ENCODE results near the gene DRD3. TPM values are rescaled to one million over a fixed set of nuclear protein-coding genes. Genes with fewer than 3 reads are reported as not detected.
A peak's percentile ranks its signal among the peaks of the same experiment; 100 is the strongest.

The DRD3 gene
- total and polyA plus RNA-seq, 7 donors = not detected

DNA sequence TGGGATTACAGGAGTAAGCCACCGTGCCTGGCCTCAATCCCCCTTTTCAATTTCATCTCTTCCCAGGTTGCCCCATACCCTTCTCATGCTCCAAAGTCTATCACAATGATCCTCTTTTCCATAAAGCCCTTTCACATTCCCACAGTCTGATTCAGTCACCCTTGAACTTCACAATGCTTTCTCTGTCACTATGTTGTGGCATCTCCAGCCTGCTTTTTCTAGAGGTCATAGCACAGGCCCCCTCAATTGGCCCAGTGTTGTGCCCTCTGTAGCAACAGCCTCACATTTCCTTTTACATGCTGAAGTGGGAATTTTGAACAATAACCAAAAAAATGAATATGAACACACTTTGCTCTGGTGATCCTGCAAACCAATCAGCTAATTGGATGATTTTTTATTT lies 21.5 kb downstream of the DRD3 start:
- no peak overlapping the region for H3K4me3 ChIP-seq
- H3K36me3 ChIP-seq (ENCODE audit: insufficient read depth in 1 of 2, low read depth in 1 of 2) = no peaks in the 10 kb centered on the region
- peaks cover 0 to 3% (median 0%) of the 10 kb centered on the region in 3 donors for H3K27me3 ChIP-seq (ENCODE audit: insufficient read depth in 3 of 3, low read length in 2 of 3)
- ATAC-seq = no peak
- H3K4me1 ChIP-seq = peaks cover 7% of the 10 kb centered on the region
- DNase-seq = no peak
- intact Hi-C loops (cut with DNase I) = loop anchor here in 1 of 2 donors (10.0 kb wide), 1 partner anchor 917 kb away; no protein-coding TSS in a partner anchor
- 83 to 95% (median 93%) methylated on average over 1 of the region's 1 CpG for WGBS, 3 donors
- no peaks in the 10 kb centered on the region for H3K9me3 ChIP-seq
- no peak overlapping the region for H3K27ac ChIP-seq
- TF ChIP-seq, protein P1, sequence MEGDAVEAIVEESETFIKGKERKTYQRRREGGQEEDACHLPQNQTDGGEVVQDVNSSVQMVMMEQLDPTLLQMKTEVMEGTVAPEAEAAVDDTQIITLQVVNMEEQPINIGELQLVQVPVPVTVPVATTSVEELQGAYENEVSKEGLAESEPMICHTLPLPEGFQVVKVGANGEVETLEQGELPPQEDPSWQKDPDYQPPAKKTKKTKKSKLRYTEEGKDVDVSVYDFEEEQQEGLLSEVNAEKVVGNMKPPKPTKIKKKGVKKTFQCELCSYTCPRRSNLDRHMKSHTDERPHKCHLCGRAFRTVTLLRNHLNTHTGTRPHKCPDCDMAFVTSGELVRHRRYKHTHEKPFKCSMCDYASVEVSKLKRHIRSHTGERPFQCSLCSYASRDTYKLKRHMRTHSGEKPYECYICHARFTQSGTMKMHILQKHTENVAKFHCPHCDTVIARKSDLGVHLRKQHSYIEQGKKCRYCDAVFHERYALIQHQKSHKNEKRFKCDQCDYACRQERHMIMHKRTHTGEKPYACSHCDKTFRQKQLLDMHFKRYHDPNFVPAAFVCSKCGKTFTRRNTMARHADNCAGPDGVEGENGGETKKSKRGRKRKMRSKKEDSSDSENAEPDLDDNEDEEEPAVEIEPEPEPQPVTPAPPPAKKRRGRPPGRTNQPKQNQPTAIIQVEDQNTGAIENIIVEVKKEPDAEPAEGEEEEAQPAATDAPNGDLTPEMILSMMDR (IDR thresholded peaks at IDR 0.05) = no peak

DNA sequence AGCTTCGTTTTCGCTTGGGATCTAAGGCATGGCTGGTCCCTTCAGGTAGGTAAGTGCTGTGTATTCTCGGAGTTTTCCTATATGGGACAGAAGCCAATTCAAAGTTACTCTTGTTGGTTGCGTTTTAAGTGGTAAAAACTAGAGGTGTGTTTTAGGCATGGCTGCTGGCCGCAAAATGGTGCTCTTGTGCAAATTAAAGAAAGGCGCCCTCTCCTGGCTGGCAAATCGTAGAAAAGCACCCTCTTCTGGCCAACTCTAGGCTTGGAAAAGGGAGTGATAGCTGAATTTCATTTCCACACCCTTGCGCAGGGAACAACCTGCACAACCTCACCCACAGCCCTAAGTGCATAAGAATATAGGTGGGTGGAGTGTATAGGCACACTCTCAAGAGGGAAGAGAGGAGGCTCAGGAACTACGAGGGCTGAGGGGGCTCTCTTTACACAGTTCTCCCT lies 23.5 kb downstream of the DRD3 start:
- TF ChIP-seq, protein P1 (IDR thresholded peaks at IDR 0.05) = peak; percentile 21
- Histone ChIP-seq H3K27me3 (ENCODE audit: insufficient read depth in 3 of 3, low read length in 2 of 3) (peaks cover 0 to 3% (median 0%) of the 10 kb centered on the region in 3 donors), H3K9me3 (no peaks in the 10 kb centered on the region), H3K4me3 (no peak overlapping the region), H3K36me3 (ENCODE audit: insufficient read depth in 1 of 2, low read depth in 1 of 2) (no peaks in the 10 kb centered on the region), H3K4me1 (peaks cover 7% of the 10 kb centered on the region), H3K27ac (no peak overlapping the region)
- ATAC-seq = no peak
- intact Hi-C loops (cut with DNase I) = loop anchor here in 1 of 2 donors (10.0 kb wide), 1 partner anchor 919 kb away; no protein-coding TSS in a partner anchor
- no peak for DNase-seq
- 67 to 76% (median 71%) methylated on average over 9 of the region's 9 CpGs for WGBS, 3 donors

DNA sequence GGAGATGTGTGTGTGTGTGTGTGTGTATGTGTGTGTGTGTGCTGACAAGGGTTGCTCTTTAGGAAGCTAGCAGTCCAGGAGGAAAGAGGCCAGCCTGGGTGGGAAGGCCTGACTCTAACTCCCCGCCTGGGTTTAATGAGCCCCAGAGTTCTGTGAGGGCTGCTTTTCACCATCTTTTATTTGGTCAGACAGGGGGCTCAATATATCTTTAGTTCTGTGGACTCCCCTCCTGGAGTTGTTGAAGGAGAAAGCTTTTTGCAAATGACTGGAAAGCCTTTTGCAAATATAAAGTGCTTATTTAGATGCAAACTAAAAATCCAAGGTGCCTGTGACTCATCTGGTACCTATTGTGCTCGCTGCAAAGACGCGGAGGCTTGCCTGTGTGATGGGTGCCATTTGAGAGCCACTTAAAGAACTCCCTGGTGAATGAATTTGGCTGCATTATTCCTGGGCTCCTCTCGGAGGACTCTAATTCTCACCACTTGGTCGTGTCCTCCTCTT lies 24.5 kb downstream of the DRD3 start:
- intact Hi-C loops (cut with DNase I) = loop anchor here in 1 of 2 donors (10.0 kb wide), 1 partner anchor 920 kb away; no protein-coding TSS in a partner anchor
- no peak overlapping the region for H3K27ac ChIP-seq
- H3K36me3 ChIP-seq (ENCODE audit: insufficient read depth in 1 of 2, low read depth in 1 of 2) = no peaks in the 10 kb centered on the region
- H3K4me1 ChIP-seq = peaks cover 7% of the 10 kb centered on the region
- peaks cover 0 to 3% (median 0%) of the 10 kb centered on the region in 3 donors for H3K27me3 ChIP-seq (ENCODE audit: insufficient read depth in 3 of 3, low read length in 2 of 3)
- H3K4me3 ChIP-seq = no peak overlapping the region
- 56 to 62% (median 61%) methylated on average over 6 of the region's 6 CpGs for WGBS, 3 donors
- no peak for ATAC-seq
- TF ChIP-seq, protein P1 (IDR thresholded peaks at IDR 0.05) = no peak
- no peaks in the 10 kb centered on the region for H3K9me3 ChIP-seq
- DNase-seq = no peak

GRCh38 chr3:114152519-114153151 lies 26.2 kb downstream of the DRD3 start:
- Histone ChIP-seq H3K27me3 (ENCODE audit: insufficient read depth in 3 of 3, low read length in 2 of 3) (no peaks in the 10 kb centered on the region), H3K4me1 (peaks cover 7% of the 10 kb centered on the region), H3K36me3 (ENCODE audit: insufficient read depth in 1 of 2, low read depth in 1 of 2) (no peaks in the 10 kb centered on the region), H3K27ac (no peak overlapping the region), H3K4me3 (peak overlapping the region; percentile 69), H3K9me3 (no peaks in the 10 kb centered on the region)
- intact Hi-C loops (cut with DNase I) = loop anchor here in 1 of 2 donors (10.0 kb wide), 1 partner anchor 922 kb away; no protein-coding TSS in a partner anchor
- DNase-seq (peak; percentile 68 to 86), ATAC-seq (peak; percentile 85 to 95 (median 88))
- TF ChIP-seq, protein P1 (IDR thresholded peaks at IDR 0.05) = peak; percentile 90
- WGBS, 3 donors = 1 to 2% (median 2%) methylated on average over 29 to 35 of the region's 35 CpGs

Measured in psoas muscle (tissue), 8 donors.